HT1080 (cell line): ENCODE data around the gene SMIM3. TPM values are rescaled to one million over a fixed set of nuclear protein-coding genes. Genes with fewer than 3 reads are reported as not detected.

Experiments used
- DNase-seq: peaks from one replicate; pipeline ENCODE4 v3.0.0-alpha.2; 2015; ENCODE audit warnings: low read depth
- total RNA-seq: library from RNA; depleted of rRNA; stranded (reverse); fragments of >200 nt; shearing (Covaris generic); gene quantifications from 2 replicates; pipeline ENCODE4 v1.2.3, GENCODE V29; 2014

The SMIM3 gene
- total RNA-seq, 1 experiment from 2014 or later = 5.9 TPM

DNA sequence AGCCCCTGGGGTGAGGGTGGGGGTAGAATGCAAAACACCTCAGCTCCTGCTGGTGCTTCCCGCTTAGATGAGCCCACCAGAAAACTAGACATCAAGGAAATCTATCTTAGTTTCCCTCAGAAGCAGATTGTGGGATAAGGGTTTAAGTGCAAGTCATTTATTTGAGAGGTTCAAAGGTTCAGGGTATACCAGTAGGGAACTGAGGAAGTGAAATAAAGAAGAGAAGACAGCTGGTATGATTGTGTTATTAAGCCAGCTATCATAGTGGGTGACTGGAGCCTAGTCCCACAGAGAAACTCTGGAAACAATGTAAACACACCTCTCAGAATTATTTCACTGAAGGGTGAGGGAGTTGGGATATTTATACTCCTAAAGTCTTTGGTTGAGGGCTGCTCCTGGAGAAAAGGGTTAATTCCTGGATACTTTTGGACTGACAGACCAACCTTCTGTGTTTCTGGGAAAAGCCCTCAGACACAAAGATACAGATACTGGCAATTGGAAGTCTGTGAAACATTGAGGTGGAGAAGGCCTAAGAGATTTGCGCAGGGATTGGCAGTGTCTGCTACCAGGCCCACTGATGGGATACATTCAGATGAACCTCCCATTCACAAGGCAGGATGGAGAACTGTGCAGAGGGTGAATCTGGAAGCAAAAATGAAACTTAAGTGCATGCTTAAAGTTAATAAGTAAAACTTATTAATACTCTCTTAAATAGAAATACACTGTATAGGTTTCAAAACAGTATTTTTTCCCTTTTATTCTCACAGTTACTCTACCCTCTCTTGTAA, 13.4 kb upstream of the SMIM3 start:
- DNase-seq = no peak

DNA sequence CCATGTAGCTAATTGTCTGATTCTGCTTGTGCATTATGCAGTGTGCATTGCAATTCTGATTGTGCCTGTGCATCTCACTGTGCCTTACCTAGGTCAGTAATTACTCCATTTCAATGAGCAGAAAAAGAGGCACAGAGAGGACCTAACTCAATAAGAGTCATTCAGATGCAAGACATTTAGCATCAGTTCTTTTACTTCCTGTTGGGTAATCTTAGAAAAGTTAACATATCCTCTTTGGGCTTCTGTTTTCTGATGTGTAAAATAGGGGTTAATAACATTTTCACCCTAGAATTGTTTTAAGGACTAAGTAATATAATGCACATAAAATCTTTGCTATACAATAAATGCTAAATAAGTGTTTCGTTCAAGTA, 12.8 kb upstream of the SMIM3 start:
- DNase-seq = no peak

DNA sequence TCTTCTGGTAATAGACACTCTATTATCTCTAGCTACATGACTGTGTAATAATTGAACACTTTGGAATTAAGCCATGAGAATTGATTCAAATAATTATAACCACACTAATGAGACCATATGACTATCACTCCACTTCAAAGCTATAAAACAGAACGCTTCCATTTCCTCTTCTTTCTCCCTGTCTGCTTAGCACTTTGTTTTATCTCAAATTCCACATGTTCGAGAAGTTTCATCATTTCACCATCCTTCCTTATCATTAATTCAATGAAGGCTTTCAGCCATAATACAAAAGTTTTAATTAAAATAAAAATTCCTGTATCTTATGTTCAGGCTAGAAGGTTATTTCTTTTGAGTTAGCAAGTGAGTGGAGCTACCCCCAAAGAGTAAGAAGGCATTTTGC, 12.3 kb upstream of the SMIM3 start:
- no peak for DNase-seq

DNA sequence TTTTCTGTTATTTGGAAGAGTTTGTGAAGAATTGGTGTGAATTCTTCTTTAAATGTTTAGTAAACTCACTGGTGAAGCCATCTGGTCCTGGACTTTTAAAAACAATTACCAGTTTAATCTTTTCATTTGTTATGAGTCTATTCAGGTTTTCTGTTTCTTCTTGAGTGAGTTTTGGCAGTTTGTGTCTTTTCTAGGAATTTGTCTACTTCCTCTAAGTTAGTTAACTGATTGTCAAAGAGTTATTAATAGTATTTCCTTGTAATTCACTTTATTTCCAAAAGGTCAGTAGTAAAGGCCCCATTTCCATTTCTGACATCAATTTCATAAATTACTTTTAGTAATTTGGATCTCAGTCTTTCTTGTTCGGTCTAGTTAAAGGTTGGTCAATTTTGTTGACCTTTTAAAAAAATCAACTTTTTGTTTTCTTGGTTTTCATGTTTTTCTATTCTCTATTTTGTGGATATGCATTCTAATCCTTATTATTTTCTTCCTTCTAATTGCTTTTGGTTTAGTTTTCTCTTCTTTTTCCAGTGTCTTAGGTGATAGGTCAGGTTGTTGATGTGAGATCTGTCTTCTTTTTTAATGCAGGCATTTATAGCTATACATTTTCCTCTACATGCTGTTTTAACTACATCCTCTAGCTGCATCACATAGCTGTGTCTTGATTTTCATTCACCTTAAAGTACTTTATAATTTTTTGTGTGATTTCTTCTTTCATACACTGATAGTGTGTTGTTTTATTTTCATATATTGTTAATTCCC, 7.3 kb upstream of the SMIM3 start:
- DNase-seq = no peak

DNA sequence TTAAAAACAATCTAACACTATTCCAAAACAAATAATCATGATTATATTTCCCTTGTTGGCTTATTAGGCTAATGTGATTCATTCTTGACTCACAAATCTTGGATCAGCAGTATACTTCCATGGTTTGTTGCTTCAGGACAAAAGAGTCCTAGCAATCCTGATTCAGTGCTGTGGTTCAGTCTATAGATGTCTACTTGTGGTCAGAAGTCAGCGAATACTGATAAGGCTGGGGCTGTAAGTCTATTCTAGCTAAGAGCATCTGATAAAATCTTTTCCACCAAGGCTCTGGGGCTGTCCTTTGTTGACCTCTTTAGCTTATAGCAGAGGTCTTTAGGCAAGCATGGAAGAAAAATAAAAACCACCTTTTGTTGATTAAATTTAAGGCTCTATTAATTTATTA, 4.4 kb upstream of the SMIM3 start:
- DNase-seq = peak; percentile 64

DNA sequence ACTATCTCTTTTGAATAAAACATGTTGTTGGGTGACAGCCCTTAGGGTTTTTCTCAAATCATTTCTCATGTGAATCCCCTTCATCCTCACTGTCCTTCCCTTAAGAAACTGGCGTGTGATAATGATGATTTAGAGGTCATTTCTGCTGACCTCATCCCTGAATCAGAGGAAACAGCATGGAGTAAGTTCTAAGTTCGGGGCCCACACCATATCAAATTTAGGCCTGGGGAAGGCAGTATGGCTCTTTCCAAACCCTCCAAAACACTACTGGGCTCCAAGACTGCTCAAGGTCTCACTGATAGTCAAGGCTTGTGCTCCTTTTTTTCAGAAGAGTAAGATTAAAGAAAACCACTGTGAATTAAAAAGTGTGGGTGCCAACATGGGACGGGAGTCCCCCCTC, 872 bp upstream of the SMIM3 start:
- DNase-seq = no peak

DNA sequence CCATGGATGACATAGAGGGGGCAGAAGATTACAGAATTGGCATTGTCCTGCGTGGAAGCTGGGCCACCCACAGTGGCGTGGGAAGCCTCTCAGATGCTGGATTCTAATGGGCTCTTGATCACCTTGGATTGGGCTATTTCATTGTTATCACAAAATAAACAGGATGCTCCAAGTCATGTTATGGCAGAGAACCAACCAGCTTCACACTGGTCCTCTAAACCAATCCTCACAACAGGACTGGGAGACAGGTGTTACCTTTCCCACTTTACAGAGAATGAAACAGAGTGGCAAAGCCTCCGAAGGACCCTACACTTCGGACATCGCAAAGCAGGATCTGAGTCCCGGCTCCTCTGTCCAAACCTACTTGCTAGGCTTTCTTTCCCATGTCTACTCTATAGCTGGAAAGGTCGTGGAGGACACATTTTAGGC, 455 bp upstream of the SMIM3 start:
- peak; percentile 25 for DNase-seq

DNA sequence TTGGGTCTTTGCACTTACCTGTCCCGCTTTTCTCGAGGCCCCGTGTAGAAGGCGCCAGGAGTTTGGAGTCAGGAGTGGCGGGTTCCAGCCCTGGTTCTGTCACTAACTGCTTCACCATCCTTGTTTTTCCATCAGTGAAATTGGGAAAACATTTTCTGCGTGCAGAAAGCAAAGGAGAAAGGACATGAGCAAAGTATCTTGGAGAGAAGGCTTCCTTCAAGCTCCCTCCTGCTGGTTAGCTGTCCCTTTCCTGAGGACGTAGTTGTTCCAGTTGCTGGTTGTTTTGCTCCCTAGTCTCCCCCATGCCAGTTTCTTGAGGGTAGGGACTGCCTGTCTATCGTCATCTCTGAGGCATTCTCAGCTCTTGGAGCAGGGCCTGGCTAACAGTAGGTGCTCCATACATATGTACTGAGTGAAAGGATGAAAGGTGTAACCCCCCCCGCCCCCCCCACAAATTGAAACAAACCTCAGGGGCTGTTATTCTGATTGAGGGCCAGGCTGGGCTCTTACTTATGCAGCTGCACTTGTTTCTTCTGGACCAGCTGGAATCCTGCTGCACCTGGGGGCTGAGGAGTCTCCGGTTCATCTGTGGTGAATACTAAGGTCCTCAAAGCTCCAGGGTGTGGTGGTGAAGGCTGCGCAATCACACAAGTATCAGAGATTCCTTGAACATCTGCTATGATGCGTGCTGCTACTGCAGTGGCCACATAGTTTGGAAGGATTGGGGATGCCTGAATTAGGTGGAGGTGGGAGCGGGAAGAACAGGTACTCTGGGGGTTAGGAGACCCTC, 1.0 kb downstream of the SMIM3 start:
- no peak for DNase-seq

DNA sequence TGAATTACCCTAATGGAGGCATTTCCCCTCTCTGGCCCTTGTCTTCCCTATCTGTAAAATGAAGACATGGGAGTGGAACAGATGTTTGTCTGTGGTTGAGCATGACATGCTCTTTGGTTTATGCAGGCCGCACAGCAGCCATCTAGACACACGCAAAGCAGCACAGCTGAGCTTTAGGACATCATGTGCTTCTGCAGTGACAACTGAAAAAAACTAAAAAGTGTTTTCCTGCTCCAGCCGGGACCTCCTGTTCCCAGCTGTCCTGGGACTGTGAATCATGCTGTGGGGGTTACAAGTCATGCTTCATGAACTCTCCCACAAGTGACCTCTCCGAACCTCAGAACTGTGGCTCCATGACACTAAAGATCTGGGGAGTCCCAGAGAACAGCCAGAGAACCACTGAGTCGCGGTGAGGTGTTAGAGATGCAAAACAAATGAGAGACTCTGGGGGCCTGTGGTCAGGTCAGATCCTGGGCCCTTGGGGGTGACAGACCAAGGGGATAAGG, 1.7 kb downstream of the SMIM3 start:
- DNase-seq = no peak

DNA sequence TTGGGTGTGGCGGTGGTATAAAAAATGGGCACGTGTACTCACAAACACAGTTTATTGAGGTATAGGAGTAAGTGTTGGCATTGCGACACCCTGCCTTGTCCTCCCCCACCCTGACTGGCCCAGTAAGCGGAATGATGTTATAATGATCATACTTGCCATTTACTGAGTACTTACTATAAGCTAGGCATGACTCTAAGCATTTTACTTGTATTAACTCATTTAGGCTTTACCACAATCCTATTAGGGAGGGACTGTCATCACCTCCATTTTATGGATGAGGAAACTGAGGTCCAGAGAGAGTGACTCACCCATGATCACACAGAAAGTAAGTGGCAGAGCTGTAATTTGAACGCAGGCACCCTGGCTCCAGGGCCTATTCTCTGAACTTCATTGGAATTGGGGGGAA, 2.3 kb downstream of the SMIM3 start:
- no peak for DNase-seq

DNA sequence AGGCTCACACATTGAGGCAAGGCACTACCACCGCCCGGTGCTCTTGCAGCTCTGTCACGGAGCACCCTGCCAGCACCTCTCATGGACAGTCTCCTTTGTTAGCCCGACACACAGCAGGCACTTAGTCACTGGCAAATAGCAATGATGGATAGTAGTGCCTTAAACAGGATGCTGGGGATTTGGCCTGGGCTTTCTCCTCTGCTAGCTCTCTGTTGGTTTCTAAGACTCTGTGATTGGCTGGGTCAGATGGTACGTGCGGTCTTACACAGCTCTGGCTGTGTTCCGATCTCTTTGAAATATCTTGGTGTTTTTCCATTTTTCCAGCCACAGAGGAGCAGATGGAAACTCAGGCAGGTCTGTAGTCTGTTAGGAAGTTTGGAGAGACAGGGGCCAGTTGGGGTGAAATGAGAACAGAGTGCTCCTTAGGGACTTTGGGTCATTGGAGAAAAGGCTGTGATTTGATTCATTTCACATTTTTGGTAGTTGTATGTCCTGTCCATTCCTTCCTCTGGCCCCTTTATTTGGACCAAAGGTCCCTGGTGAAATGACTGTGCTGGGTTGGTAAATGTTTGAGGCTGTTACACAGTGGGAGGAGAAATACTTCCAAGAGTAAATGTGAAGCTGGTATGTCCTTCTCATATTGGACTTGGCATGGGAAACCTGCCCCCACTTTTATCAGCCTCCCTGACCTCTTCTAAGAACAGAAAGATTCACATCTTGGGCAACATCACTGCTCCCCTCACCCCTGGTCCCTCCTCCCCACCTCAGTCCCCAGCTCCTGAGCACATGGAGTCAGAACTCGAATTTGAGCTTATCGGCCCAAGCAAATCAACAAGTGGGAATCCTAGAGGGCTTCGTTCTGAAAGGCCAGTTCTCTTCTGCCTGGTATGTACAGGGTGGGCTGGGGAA, 3.4 kb downstream of the SMIM3 start:
- no peak for DNase-seq

DNA sequence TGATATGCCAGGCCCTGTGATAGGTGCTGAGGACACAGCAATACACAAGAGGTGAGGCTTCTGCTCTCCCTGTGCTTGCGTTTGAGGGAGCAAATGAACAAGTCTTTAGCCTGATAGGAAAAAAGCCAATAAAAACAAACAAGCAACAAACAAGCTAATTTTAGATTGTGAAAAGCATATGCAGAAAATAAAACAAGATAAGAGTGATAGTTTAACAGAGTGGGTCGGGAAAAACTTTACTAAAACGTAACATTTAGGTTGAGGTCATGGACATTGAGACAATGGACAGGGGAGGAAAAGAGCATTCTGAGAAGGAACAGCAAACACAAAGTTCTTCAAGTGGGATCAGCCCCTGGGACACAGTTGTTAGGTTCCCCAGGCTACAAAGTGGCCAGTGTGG, 4.3 kb downstream of the SMIM3 start:
- DNase-seq = no peak

DNA sequence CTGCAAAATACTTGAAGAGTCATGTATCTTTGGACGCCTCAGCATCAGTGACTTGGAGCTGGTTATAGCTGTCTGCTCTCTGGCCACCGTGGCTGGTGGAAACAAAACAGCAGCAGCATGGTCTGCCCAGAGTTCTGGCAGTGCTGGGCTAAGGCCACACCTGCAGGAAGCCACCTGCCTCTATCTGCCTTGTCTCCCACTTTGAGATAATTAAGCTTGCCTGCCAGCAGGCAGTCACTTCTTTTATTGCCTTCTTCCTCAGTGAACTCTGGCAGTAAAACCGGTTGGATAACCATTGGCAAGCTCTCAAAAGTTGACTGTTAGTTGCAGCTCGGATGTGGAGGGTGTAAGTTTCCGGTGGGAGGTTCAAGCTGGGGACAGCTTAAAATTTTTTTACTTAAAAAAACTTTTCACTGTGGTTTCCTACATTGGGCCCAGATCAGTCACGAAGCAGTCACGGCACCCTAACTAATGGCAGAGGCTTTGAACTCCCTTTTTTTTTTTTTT, 4.9 kb downstream of the SMIM3 start:
- DNase-seq = peak; percentile 74

DNA sequence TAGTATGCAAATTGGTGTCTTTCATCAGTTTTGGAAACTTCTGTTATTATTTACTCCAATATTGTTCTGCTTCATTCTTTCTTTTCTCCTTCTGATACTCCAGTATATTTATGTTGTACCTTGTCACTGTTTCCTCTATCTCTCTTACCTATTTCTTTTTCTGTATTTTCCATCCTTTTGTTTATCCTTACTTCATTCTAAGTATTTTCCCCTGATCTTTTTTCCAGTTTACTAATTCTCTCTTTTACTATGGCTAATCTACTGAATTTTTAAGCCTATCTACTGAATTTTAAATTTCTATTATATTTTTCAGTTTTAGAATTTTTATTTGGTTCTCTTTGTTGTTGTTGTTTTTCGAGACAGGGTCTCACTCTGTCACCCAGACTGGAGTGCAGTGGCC, 7.4 kb downstream of the SMIM3 start:
- DNase-seq = no peak

DNA sequence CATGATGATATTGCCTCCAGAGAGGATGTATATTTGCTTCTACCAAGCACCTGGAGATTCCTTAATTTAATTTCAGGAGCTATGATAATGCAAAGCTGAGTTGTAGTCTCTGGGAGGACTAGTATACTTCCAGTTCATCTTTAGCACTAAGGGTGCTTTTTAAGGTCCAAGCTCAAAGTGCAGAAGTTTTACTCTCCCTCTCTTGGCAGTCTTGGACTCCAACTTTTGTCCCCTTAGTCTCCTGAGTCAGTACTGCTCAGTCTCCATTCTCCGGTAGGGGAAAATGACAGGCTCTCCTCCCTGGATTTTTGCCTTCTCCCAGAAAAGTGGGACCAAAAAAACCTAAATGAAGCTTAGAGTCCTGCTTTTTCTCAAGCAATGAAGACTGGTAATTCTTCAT, 8.3 kb downstream of the SMIM3 start:
- no peak for DNase-seq

DNA sequence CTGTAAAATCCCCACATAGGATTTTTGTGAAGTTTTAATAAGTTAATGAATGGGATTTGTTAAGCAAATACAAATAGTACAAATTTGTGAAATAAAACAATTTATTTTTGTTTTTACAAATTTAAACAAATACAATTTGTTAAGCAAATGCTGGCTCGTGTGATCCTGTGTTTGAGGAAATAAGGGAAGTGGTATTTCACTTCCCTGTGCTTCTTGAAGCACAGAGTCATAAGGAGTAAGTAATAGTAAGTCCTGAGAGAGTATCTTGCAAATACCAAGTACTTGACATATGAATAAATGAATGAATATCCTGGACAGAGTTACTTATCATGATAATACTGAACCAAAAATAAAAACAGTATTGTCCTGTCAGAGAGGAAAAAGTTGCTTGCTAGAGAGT, 9.1 kb downstream of the SMIM3 start:
- DNase-seq = no peak

DNA sequence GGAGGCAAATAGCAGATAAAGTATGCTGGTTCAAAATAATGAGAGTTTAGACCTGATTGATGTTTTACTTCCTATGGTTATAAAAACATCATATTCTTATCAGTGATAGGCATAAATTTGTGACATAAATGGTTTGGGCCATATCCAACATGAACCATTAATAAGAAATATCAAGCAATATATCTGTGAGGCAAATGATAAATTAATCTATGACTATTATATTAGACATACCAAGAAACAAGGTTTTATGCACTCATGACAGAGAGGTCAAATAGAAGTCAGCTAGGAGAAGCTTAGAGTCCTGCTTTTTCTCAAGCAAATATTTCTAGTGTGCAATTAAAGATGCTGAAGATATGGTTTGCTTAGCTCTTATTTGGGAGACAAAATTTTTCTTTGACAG, 10.4 kb downstream of the SMIM3 start:
- no peak for DNase-seq

DNA sequence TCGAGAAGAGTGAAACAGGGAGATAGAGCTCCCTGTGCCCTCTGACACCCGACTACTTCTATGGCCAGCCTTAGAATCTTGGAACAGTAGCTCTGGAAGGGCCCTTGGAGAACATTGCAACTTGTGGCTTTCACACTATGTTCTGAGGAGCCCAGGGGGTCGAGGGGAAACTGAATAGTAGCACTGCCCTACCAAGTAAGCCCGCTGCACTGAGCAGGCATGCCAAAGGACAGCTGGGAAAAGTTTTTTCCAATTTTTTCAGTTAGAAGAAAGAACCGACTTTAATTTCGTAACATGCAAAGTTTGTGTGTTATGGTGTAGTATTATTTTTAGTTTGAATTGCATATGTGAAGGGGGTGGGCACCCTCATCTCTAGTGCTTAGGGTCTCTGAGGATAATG, 10.9 kb downstream of the SMIM3 start:
- no peak for DNase-seq

DNA sequence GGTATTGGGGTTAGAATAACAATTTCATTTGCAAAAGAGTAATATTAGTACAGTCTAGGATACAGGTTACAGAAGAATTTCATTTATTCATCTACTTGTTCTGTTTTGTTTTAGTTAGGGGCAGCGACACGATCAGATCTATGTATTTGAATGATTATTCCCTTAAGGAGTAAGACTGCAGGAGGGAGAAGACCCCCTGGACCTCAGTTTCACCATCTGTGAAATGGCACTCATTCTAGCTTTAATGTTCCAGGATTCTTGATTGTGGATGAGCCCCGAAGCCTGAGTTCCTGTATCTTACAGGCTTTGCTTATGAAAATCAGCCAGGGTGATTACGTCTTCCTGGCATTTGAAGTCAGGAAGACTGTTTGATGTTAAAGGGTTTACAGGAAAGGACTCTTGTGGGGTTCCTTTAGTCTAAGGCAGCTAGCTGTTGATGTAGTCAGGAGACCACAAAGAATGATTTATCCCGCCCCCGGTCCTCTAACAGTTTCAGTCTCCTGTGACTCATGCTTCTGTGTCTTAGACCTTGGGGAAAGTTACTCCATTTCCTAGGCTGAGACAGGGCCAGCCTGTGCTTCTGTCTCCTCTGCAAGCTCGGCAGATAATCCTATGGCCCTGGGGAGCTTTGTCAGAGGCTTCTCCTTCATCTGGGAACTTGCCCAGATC, 11.5 kb downstream of the SMIM3 start:
- DNase-seq = peak; percentile 96

DNA sequence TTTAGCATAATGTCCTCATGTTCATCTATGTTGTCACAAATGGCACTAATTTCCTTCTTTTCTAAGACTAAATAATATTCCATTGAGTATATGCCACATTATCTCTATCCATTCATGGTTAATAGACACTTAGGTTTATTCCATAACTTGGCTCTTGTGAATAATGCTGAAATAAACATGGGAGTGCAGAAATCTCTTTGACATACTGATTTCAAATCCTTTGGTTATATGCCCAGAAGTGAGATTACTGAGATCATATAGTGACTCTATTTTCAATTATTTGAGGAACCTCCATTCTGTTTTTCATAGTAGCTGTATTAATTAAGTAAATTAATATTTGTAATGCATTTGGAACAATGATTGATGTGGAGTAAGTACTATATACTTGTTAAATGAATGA, 13.0 kb downstream of the SMIM3 start:
- no peak for DNase-seq
